GM18861 (cell line): ENCODE results near the gene IP6K3.

Experiments
- ATAC-seq: cut with Tn5 transposase; IDR thresholded peaks from one replicate; pipeline ENCODE4 v1.9.1; 2021; ENCODE audit not compliant: unreplicated experiment

Gene IP6K3

GRCh38 chr6:33678932-33679490 lies 67.7 kb downstream of the IP6K3 start:
- ATAC-seq = no peak

GRCh38 chr6:33678233-33678931 lies 68.3 kb downstream of the IP6K3 start:
- no peak for ATAC-seq

GRCh38 chr6:33677689-33678088 lies 69.0 kb downstream of the IP6K3 start:
- no peak for ATAC-seq

- no peak for ATAC-seq
Measured at GRCh38 chr6:33677143-33677660, 69.5 kb downstream of the IP6K3 start.

- ATAC-seq = no peak
Measured at GRCh38 chr6:33676416-33677142, 70.1 kb downstream of the IP6K3 start.

GRCh38 chr6:33675968-33676367 lies 70.7 kb downstream of the IP6K3 start:
- no peak for ATAC-seq

GRCh38 chr6:33673851-33674250 lies 72.9 kb downstream of the IP6K3 start:
- no peak for ATAC-seq

GRCh38 chr6:33672808-33673207 lies 73.9 kb downstream of the IP6K3 start:
- no peak for ATAC-seq

GRCh38 chr6:33671744-33672072 lies 75.0 kb downstream of the IP6K3 start:
- no peak for ATAC-seq
